HEK293T (cell line): ENCODE data around the gene MAGEB4.

ENCODE experiments used
- ARNT ChIP-seq: fragments of 450-650 bp; IDR thresholded peaks from 2 replicates; pipeline ENCODE4 v1.6.1; 2017; ENCODE audit warnings: mild to moderate bottlenecking
- BHLHE40 ChIP-seq: fragments of 450-650 bp; IDR thresholded peaks from 2 replicates; pipeline ENCODE4 v1.6.1; 2016; ENCODE audit warnings: mild to moderate bottlenecking, moderate library complexity, borderline replicate concordance
- CTBP1 ChIP-seq: fragments of 450-650 bp; IDR thresholded peaks from 2 replicates; pipeline ENCODE4 v1.6.1; 2016; ENCODE audit warnings: borderline replicate concordance
- FOXA1 ChIP-seq: fragments of 450-650 bp; IDR thresholded peaks from 2 replicates; pipeline ENCODE4 v1.6.1; 2016; ENCODE audit warnings: mild to moderate bottlenecking
- FOXK2 ChIP-seq: fragments of 450-650 bp; IDR thresholded peaks from 2 replicates; pipeline ENCODE4 v1.6.1; 2016; ENCODE audit warnings: mild to moderate bottlenecking
- FOXM1 ChIP-seq: fragments of 450-650 bp; IDR thresholded peaks from 2 replicates; pipeline ENCODE4 v1.6.1; 2017; ENCODE audit warnings: mild to moderate bottlenecking, borderline replicate concordance
- HDGF ChIP-seq: fragments of 450-650 bp; IDR thresholded peaks from 2 replicates; pipeline ENCODE4 v1.6.1; 2017; ENCODE audit warnings: antibody characterized with exemption, borderline replicate concordance
- L3MBTL2 ChIP-seq: fragments of 450-650 bp; conservative IDR thresholded peaks from 2 replicates; pipeline ENCODE4 v1.6.1; 2016; ENCODE audit warnings: mild to moderate bottlenecking
- LEF1 ChIP-seq: fragments of 450-650 bp; IDR thresholded peaks from 2 replicates; pipeline ENCODE4 v1.6.1; 2017; ENCODE audit warnings: mild to moderate bottlenecking, borderline replicate concordance
- SP1 ChIP-seq: fragments of 450-650 bp; IDR thresholded peaks from 2 replicates; pipeline ENCODE4 v1.6.1; 2017
- SUZ12 ChIP-seq: fragments of 450-650 bp; IDR thresholded peaks from 2 replicates; pipeline ENCODE4 v1.6.1; 2016; ENCODE audit warnings: mild to moderate bottlenecking
- TARDBP ChIP-seq: fragments of 450-650 bp; IDR thresholded peaks from 2 replicates; pipeline ENCODE4 v1.6.1; 2016
- ZNF384 ChIP-seq: fragments of 450-650 bp; IDR thresholded peaks from 2 replicates; pipeline ENCODE4 v1.6.1; 2016
- TF ChIP-seq, protein P1 (sequence below): fragments of 450-650 bp; IDR thresholded peaks from 2 replicates; pipeline ENCODE4 v1.6.1; 2016

- TF ChIP-seq, protein P1, sequence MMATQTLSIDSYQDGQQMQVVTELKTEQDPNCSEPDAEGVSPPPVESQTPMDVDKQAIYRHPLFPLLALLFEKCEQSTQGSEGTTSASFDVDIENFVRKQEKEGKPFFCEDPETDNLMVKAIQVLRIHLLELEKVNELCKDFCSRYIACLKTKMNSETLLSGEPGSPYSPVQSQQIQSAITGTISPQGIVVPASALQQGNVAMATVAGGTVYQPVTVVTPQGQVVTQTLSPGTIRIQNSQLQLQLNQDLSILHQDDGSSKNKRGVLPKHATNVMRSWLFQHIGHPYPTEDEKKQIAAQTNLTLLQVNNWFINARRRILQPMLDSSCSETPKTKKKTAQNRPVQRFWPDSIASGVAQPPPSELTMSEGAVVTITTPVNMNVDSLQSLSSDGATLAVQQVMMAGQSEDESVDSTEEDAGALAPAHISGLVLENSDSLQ, result no peak
- TF ChIP-seq LEF1 (no peak), FOXK2 (no peak), FOXM1 (no peak), FOXA1 (no peak), ARNT (no peak), BHLHE40 (no peak), TARDBP (no peak), SP1 (no peak), CTBP1 (no peak), L3MBTL2 (no peak), ZNF384 (no peak), HDGF (no peak), SUZ12 (no peak)
Observed at GRCh38 chrX:30280428-30280827, 38.6 kb downstream of the MAGEB4 start.
